22Rv1 (cell line): ENCODE data around the gene ARID1B.

Experiments used
- ZFX ChIP-seq: fragments of 450-650 bp; IDR thresholded peaks from 2 replicates; pipeline ENCODE4 v1.6.1; 2017; ENCODE audit warnings: antibody characterized with exemption, borderline replicate concordance
- TF ChIP-seq, protein P1 (sequence below): fragments of 450-650 bp; IDR thresholded peaks from 2 replicates; pipeline ENCODE4 v1.5.1; 2017; ENCODE audit warnings: mild to moderate bottlenecking

DNA sequence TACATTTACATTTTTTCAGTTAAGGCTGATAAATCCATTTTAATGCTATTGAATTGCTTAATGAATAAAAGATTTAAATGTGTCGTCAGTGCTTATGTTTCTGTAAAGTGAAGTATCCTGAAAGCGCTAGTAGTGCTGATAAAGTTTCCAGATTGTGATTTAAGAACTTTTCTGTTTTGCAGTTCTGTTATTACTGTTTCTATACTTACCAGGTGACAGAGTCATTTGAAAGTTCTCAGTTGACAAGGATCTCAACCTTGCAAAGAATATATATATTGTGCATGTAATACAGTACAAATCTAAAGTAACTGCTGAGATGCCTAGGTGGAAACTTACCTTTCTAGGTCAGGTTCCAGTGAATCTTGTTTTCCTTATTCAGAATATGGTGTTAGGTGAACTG is 201.8 kb downstream of the ARID1B start:
- TF ChIP-seq, protein P1, sequence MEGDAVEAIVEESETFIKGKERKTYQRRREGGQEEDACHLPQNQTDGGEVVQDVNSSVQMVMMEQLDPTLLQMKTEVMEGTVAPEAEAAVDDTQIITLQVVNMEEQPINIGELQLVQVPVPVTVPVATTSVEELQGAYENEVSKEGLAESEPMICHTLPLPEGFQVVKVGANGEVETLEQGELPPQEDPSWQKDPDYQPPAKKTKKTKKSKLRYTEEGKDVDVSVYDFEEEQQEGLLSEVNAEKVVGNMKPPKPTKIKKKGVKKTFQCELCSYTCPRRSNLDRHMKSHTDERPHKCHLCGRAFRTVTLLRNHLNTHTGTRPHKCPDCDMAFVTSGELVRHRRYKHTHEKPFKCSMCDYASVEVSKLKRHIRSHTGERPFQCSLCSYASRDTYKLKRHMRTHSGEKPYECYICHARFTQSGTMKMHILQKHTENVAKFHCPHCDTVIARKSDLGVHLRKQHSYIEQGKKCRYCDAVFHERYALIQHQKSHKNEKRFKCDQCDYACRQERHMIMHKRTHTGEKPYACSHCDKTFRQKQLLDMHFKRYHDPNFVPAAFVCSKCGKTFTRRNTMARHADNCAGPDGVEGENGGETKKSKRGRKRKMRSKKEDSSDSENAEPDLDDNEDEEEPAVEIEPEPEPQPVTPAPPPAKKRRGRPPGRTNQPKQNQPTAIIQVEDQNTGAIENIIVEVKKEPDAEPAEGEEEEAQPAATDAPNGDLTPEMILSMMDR: no peak
- TF ChIP-seq ZFX: no peak
